GM12878 (cell line): ENCODE data around the gene EHHADH. TPM values are rescaled to one million over a fixed set of nuclear protein-coding genes. Genes with fewer than 3 reads are reported as not detected.

Experiments used
- ATAC-seq: fragments of 200-7000 bp; cut with Tn5 transposase; 3 replicates; pipeline ENCODE4 v1.9.1; 2020; ENCODE audit warnings: mild to moderate bottlenecking, moderate library complexity
- BruUV-seq: library from RNA; stranded (reverse); fragments of 400-500 nt; replicated peaks from 2 replicates; lab custom pipeline; 2021; lab: Mats Ljungman, UMichigan
- CTCF ChIA-PET: fragments of 300-600 bp; sonication (Branson Sonifier 250); formaldehyde crosslinking; extraction: SDS; loops from one replicate; lab custom pipeline; 2021; ENCODE audit warnings: inconsistent platforms; lab: Yijun Ruan, JAX
- POLR2A ChIA-PET: fragments of 350-600 bp; formaldehyde crosslinking; extraction: SDS; loops from one replicate; lab custom pipeline; 2021; ENCODE audit warnings: inconsistent platforms; lab: Charles Lee
- RAD21 ChIA-PET: fragments of 300-600 bp; sonication (Branson Sonifier 250); formaldehyde crosslinking; loops from one replicate; lab custom pipeline; 2023; ENCODE audit warnings: antibody characterized with exemption; ENCODE audit not compliant: unreplicated experiment; lab: Charles Lee
- SMC1A ChIA-PET: fragments of 300-600 bp; sonication (Branson Sonifier 250); formaldehyde crosslinking; loops from one replicate; lab custom pipeline; 2023; ENCODE audit not compliant: unreplicated experiment, uncharacterized antibody; lab: Charles Lee
- DNase-seq: peaks from one replicate; pipeline ENCODE4 v3.0.0-alpha.2; 2011; ENCODE audit warnings: low read depth, low spot score
- FAIRE-seq: peaks from 3 replicates; lab custom pipeline; 2011; peaks lifted over from hg19 to GRCh38; lab: Jason Lieb, UNC
- H2AFZ ChIP-seq: 2 replicates; pipeline ENCODE4 v1.6.0; 2011; ENCODE audit warnings: low read depth, low read length, control low read depth; ENCODE audit not compliant: control insufficient read depth
- H3K27ac ChIP-seq: 2 replicates; pipeline ENCODE4 v1.5.1; 2011; ENCODE audit warnings: control low read depth; ENCODE audit not compliant: control insufficient read depth, insufficient read depth
- H3K27me3 ChIP-seq, 2 experiments: replicated peaks in 1 of 2; 2 replicates each; pipeline versions ENCODE4 v1.6.0 to v1.6.1; 2011; ENCODE audit warnings: low read length in 1 of 2; ENCODE audit not compliant: control insufficient read depth in 2 of 2, insufficient read depth in 2 of 2
- H3K36me3 ChIP-seq, 2 experiments: 2 replicates each; pipeline ENCODE4 v1.5.1; 2011; ENCODE audit warnings: low read length in 1 of 2; ENCODE audit not compliant: control insufficient read depth in 2 of 2, insufficient read depth in 2 of 2
- H3K4me1 ChIP-seq: 2 replicates; pipeline ENCODE4 v1.6.1; 2011; ENCODE audit warnings: mild to moderate bottlenecking, low read length, moderate library complexity, mixed read lengths; ENCODE audit not compliant: control insufficient read depth, insufficient read depth
- H3K4me2 ChIP-seq: 2 replicates; pipeline ENCODE4 v1.6.0; 2011; ENCODE audit warnings: control low read depth; ENCODE audit not compliant: control insufficient read depth, insufficient read depth
- H3K4me3 ChIP-seq: fragments of 200-600 bp; sonication (generic); 2 replicates; pipeline ENCODE4 v1.5.1; 2016
- H3K79me2 ChIP-seq: 2 replicates; pipeline ENCODE4 v1.6.0; 2011; ENCODE audit warnings: low read length; ENCODE audit not compliant: control insufficient read depth, insufficient read depth
- H3K9ac ChIP-seq: 2 replicates; pipeline ENCODE4 v1.8.0; 2011; ENCODE audit warnings: low read length, control low read depth, mixed read lengths; ENCODE audit not compliant: control insufficient read depth, insufficient read depth
- H3K9me3 ChIP-seq: replicated peaks from 3 replicates; pipeline ENCODE4 v1.5.1; 2011; ENCODE audit warnings: mild to moderate bottlenecking, low read length; ENCODE audit not compliant: control insufficient read depth, insufficient read depth
- H4K20me1 ChIP-seq: 2 replicates; pipeline ENCODE4 v1.6.0; 2011; ENCODE audit not compliant: control insufficient read depth, insufficient read depth
- BCL3 ChIP-seq: IDR thresholded peaks from 2 replicates; pipeline ENCODE4 v1.6.1; 2011; ENCODE audit warnings: borderline replicate concordance, low read depth, mild to moderate bottlenecking, moderate library complexity, low read length; ENCODE audit not compliant: insufficient read depth, poor library complexity, severe bottlenecking
- CEBPB ChIP-seq, 2 experiments: fragments of 150-350 bp in 1 of 2; IDR thresholded peaks; 2 replicates each; pipeline ENCODE4 v1.6.1; 2012 to 2014; ENCODE audit warnings: low read depth in 2 of 2, low read length in 2 of 2, borderline replicate concordance in 1 of 2, inconsistent platforms in 1 of 2
- GABPA ChIP-seq: IDR thresholded peaks from 2 replicates; pipeline ENCODE4 v1.6.1; 2014; ENCODE audit warnings: antibody characterized with exemption, low read depth, mild to moderate bottlenecking, inconsistent platforms
- HDAC6 ChIP-seq: fragments of 200-600 bp; sonication (generic); IDR thresholded peaks from one replicate; pipeline ENCODE4 v1.8.0; 2017; ENCODE audit warnings: antibody characterized with exemption; ENCODE audit not compliant: unreplicated experiment
- MEF2B ChIP-seq: fragments of 450-650 bp; IDR thresholded peaks from 2 replicates; pipeline ENCODE4 v1.6.1; 2018; ENCODE audit warnings: mild to moderate bottlenecking, moderate library complexity; ENCODE audit not compliant: partially characterized antibody, poor library complexity, severe bottlenecking
- RAD51 ChIP-seq: fragments of 450-650 bp; IDR thresholded peaks from 2 replicates; pipeline ENCODE4 v1.6.1; 2016; ENCODE audit warnings: moderate library complexity, mild to moderate bottlenecking, inconsistent platforms
- TAF1 ChIP-seq: IDR thresholded peaks from 2 replicates; pipeline ENCODE4 v1.6.1; 2011; ENCODE audit warnings: mild to moderate bottlenecking, low read depth, low read length, borderline replicate concordance
- WGBS: methylation state at CpG from one replicate; pipeline ENCODE4 v1.1.6; 2016; ENCODE audit warnings: low lambda C conversion rate; ENCODE audit not compliant: insufficient replicate concordance, insufficient coverage; ENCODE audit errors: missing lambda C conversion rate; 5-methylcytosine and 5-hydroxymethylcytosine counted together
- in situ Hi-C: fragments of 300-500 bp; cut with MboI; formaldehyde crosslinking; loops from 9 replicates; pipeline ENCODE4 v1.14.3; 2018; ENCODE audit warnings: mixed read lengths
- intact Hi-C: fragments of 100-400 bp; cut with micrococcal nuclease; formaldehyde crosslinking; loops from one replicate; pipeline ENCODE4 v1.14.2; 2022; ENCODE audit not compliant: unreplicated experiment
- polyA plus RNA-seq, 11 experiments: library from polyadenylated mRNA; depleted of rRNA in 4 of 11; unstranded in 6 of 11; stranded (reverse) in 5 of 11; fragments of >200 nt; fragmentation: Nextera tagmentation in 4 of 11; fragmentation: Illumina TruSeq in 1 of 11; extraction: Ambion mirVana in 4 of 11; extraction: Trizol in 1 of 11; gene quantifications; 1 replicate in 1 of 11; 2 replicates in 10 of 11; pipeline versions ENCODE4 v1.2.1 to v1.2.3, GENCODE V29; 2011 to 2016; ENCODE audit warnings: inconsistent platforms in 2 of 11, missing spikeins in 2 of 11, low read depth in 1 of 11
- total RNA-seq, 4 experiments: library from RNA; depleted of rRNA in 3 of 4; stranded (reverse); fragments of >200 nt in 3 of 4; fragmentation: Illumina TruSeq in 1 of 4; extraction: Trizol in 1 of 4; gene quantifications; 2 replicates each; pipeline versions ENCODE4 v1.2.1 to v1.2.3, GENCODE V29; 2013 to 2021
- TF ChIP-seq, protein P1 (sequence below): fragments of 450-650 bp; IDR thresholded peaks from 2 replicates; pipeline ENCODE4 v1.6.1; 2018; ENCODE audit warnings: borderline replicate concordance, mild to moderate bottlenecking; ENCODE audit not compliant: partially characterized antibody
- TF ChIP-seq, protein P2 (sequence below): fragments of 450-650 bp; IDR thresholded peaks from 2 replicates; pipeline ENCODE4 v1.6.1; 2016; ENCODE audit warnings: mild to moderate bottlenecking, moderate library complexity, borderline replicate concordance

The EHHADH gene
- total and polyA plus RNA-seq, 10 of the 15 experiments (the other 5 are each of a cell fraction or from before 2014, with no cell fraction given): 0.96 to 8.4 (median 5.3) TPM

DNA sequence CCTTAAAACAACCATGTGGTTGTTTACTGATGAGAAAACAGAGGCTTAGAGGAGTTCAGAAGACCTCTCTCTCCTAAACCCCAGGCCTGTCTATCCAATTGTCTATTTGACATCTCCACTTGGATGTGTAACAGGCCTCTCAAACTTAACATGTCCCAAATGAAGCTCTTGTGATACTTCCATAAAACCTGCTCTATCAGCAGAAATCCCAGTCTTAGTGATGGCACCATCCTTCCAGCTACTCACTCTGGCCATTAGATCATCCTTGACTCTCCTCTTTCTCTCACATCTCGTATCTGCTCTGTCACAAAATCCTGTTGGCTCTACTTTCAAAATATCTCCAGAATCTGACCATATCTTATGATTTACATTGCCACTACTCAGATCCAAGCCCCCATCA is 28.8 kb downstream of the EHHADH start:
- Histone ChIP-seq H4K20me1 (no peaks in the 10 kb centered on the region), H3K27me3 (no peaks in the 10 kb centered on the region), H3K4me1 (no peaks in the 10 kb centered on the region), H3K9ac (no peak overlapping the region), H3K79me2 (no peaks in the 10 kb centered on the region), H3K27ac (no peak overlapping the region), H3K4me2 (no peak overlapping the region), H3K36me3 (no peaks in the 10 kb centered on the region), H2AFZ (no peak overlapping the region), H3K4me3 (no peak overlapping the region), H3K9me3 (no peaks in the 10 kb centered on the region)
- CTCF ChIA-PET: interaction anchor here (1.4 kb wide), 1 partner anchor 9 kb away, joined by 6 read pairs; no protein-coding TSS in a partner anchor
- no peak for FAIRE-seq
- RAD21 ChIA-PET: interaction anchor here (1.1 kb wide), 1 partner anchor 21 kb away, joined by 3 read pairs; no protein-coding TSS in a partner anchor
- POLR2A ChIA-PET: interaction anchor here (0.6 kb wide), 1 partner anchor 11 kb away, joined by 3 read pairs; no protein-coding TSS in a partner anchor
- no peak for DNase-seq
- BruUV-seq: no TSS peak
- SMC1A ChIA-PET: interaction anchor here (1.6 kb wide), 1 partner anchor 9 kb away, joined by 4 read pairs; no protein-coding TSS in a partner anchor
- intact Hi-C loops: no loop called here
- in situ Hi-C loops: no loop called here
- no peak for ATAC-seq
- 44% methylated on average over 1 of the region's 1 CpG for WGBS
- no peak for TF ChIP-seq RAD51
- no peak for TF ChIP-seq HDAC6
- TF ChIP-seq CEBPB (IDR thresholded peaks at IDR 0.05; ENCODE audit: borderline replicate concordance in 1 of 2, low read depth in 2 of 2, low read length in 2 of 2): no peak
- no peak for TF ChIP-seq TAF1
- TF ChIP-seq, protein P1, sequence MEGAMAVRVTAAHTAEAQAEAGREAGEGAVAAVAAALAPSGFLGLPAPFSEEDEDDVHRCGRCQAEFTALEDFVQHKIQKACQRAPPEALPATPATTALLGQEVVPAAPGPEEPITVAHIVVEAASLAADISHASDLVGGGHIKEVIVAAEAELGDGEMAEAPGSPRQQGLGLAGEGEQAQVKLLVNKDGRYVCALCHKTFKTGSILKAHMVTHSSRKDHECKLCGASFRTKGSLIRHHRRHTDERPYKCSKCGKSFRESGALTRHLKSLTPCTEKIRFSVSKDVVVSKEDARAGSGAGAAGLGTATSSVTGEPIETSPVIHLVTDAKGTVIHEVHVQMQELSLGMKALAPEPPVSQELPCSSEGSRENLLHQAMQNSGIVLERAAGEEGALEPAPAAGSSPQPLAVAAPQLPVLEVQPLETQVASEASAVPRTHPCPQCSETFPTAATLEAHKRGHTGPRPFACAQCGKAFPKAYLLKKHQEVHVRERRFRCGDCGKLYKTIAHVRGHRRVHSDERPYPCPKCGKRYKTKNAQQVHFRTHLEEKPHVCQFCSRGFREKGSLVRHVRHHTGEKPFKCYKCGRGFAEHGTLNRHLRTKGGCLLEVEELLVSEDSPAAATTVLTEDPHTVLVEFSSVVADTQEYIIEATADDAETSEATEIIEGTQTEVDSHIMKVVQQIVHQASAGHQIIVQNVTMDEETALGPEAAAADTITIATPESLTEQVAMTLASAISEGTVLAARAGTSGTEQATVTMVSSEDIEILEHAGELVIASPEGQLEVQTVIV: no peak
- no peak for TF ChIP-seq MEF2B
- no peak for TF ChIP-seq BCL3
- TF ChIP-seq, protein P2, sequence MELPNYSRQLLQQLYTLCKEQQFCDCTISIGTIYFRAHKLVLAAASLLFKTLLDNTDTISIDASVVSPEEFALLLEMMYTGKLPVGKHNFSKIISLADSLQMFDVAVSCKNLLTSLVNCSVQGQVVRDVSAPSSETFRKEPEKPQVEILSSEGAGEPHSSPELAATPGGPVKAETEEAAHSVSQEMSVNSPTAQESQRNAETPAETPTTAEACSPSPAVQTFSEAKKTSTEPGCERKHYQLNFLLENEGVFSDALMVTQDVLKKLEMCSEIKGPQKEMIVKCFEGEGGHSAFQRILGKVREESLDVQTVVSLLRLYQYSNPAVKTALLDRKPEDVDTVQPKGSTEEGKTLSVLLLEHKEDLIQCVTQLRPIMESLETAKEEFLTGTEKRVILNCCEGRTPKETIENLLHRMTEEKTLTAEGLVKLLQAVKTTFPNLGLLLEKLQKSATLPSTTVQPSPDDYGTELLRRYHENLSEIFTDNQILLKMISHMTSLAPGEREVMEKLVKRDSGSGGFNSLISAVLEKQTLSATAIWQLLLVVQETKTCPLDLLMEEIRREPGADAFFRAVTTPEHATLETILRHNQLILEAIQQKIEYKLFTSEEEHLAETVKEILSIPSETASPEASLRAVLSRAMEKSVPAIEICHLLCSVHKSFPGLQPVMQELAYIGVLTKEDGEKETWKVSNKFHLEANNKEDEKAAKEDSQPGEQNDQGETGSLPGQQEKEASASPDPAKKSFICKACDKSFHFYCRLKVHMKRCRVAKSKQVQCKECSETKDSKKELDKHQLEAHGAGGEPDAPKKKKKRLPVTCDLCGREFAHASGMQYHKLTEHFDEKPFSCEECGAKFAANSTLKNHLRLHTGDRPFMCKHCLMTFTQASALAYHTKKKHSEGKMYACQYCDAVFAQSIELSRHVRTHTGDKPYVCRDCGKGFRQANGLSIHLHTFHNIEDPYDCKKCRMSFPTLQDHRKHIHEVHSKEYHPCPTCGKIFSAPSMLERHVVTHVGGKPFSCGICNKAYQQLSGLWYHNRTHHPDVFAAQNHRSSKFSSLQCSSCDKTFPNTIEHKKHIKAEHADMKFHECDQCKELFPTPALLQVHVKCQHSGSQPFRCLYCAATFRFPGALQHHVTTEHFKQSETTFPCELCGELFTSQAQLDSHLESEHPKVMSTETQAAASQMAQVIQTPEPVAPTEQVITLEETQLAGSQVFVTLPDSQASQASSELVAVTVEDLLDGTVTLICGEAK: no peak
- TF ChIP-seq GABPA: no peak
